Measurements from ENCODE around the gene INPP5E.
"Not testable (repeated sequence)": the region's sequence is repeated elsewhere in the genome, so short reads cannot be mapped to it uniquely, and the experiment has no call there.

The INPP5E gene

GRCh38 chr9:136426787-136427186 lies 12.9 kb downstream of the INPP5E start:
- no peak for TF ChIP-seq CTCF (IDR thresholded peaks at IDR 0.05; ENCODE audit: control insufficient read depth, extremely low read depth, insufficient read depth)
- no peak for DNase-seq (ENCODE audit: low read depth)
- H3K4me3 ChIP-seq (ENCODE audit: low read depth, low read length): no peak overlapping the region

GRCh38 chr9:136425367-136425766 lies 14.3 kb downstream of the INPP5E start:
- H3K4me3 ChIP-seq (ENCODE audit: low read depth, low read length); DNase-seq (ENCODE audit: low read depth): not testable (repeated sequence)

DNA sequence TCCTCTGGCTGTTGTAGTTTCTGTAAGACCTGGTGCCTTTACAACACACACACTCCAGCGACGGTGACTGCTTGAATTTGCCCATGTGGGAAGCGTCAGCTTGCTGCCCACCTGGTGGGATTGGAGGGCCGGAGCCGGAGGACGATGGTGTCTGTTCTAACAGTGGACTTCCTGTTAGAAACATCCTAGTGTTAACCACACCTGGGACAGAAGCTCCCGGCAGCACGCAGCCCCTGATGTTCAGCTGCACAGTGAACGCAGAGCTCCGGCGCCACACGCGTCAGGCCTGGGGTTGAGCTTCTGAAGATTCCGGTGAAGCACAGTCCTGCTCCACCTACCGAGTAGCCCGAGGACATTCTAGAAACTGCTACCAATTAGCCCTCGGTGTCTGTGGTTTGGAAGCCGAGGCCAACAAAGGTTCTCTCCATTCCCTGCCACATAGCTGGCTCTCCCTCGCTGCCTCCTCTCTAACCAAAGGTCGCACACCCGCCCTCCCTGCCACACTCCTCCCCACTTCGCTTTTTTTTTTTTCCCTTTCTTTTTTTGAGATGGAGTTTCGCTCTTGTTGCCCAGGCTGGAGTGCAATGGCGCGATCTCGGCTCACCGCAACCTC lies 14.8 kb downstream of the INPP5E start:
- no peak for DNase-seq (ENCODE audit: low read depth)
- H3K4me3 ChIP-seq (ENCODE audit: low read depth, low read length): no peak overlapping the region
- no peak for TF ChIP-seq CTCF (IDR thresholded peaks at IDR 0.05; ENCODE audit: control insufficient read depth, extremely low read depth, insufficient read depth)

- peak overlapping the region; percentile 36 for H3K4me3 ChIP-seq (ENCODE audit: low read depth, low read length)
- no peak for DNase-seq (ENCODE audit: low read depth)
- TF ChIP-seq CTCF (IDR thresholded peaks at IDR 0.05; ENCODE audit: control insufficient read depth, extremely low read depth, insufficient read depth): no peak
These were observed 16.1 kb downstream of the INPP5E start for GRCh38 chr9:136423432-136424146.

- no peak for TF ChIP-seq CTCF (IDR thresholded peaks at IDR 0.05; ENCODE audit: control insufficient read depth, extremely low read depth, insufficient read depth)
- DNase-seq (ENCODE audit: low read depth): peak; percentile 76
- peak overlapping the region; percentile 36 for H3K4me3 ChIP-seq (ENCODE audit: low read depth, low read length)
These were observed 16.8 kb downstream of the INPP5E start for GRCh38 chr9:136422876-136423275.

DNA sequence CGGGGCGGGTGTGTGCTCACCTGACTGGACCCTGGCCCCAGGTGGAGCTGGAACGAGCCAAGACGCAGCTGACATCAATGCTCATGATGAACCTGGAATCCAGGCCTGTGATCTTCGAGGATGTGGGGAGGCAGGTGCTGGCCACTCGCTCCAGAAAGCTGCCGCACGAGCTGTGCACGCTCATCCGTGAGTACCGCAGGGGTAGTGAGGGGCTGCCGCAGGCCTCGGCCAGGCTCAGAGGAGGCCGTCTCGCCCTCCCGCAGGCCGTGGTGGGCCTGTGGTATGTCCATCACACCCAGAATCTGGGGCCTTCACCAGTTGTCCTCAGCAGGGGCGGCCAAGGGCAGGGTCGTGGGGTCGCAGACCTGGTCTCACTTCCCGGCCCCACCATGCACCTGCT lies 17.9 kb downstream of the INPP5E start:
- TF ChIP-seq CTCF (IDR thresholded peaks at IDR 0.05; ENCODE audit: control insufficient read depth, extremely low read depth, insufficient read depth): no peak
- H3K4me3 ChIP-seq (ENCODE audit: low read depth, low read length): no peak overlapping the region
- no peak for DNase-seq (ENCODE audit: low read depth)

DNA sequence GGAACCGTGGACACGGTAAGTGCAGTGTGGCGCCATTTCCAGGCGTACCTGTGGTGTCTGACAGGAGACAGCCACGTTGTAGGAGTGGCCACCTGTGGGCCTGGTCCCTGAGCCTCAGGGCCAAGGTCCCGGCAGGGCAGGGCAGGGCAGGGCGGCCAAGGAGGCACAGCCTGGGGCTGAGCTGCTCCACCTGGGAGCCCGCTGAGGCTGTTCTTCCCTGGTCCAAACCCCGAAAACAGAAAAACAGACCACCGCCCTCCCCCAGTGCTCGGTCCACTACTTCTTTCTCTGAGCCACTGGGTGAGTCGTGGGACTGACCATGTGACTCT lies 20.6 kb downstream of the INPP5E start:
- no peak overlapping the region for H3K4me3 ChIP-seq (ENCODE audit: low read depth, low read length)
- DNase-seq (ENCODE audit: low read depth): no peak
- no peak for TF ChIP-seq CTCF (IDR thresholded peaks at IDR 0.05; ENCODE audit: control insufficient read depth, extremely low read depth, insufficient read depth)

All from LNCaP clone FGC (cell line).